Esophagus muscularis mucosa (tissue), 4 donors: ENCODE measurements around the gene RIMS1. TPM values are rescaled to one million over a fixed set of nuclear protein-coding genes. Genes with fewer than 3 reads are reported as not detected.

Source experiments
- DNase-seq: peaks from one replicate; pipeline ENCODE4 v3.0.0-alpha.2; 2017; ENCODE audit errors: extremely low spot score
- H3K27ac ChIP-seq, 4 donors: fragments of 200-600 bp; sonication (generic); replicated peaks in 1 of 4; 1 replicate in 3 of 4; 2 replicates in 1 of 4; pipeline ENCODE4 v1.5.1; 2016 to 2019; ENCODE audit warnings: mild to moderate bottlenecking in 1 of 4
- H3K27me3 ChIP-seq, 4 donors: fragments of 200-600 bp; sonication (generic); one replicate each; pipeline versions ENCODE4 v1.5.1 to v1.6.0; 2016 to 2019
- H3K36me3 ChIP-seq, 4 donors: fragments of 200-600 bp; sonication (generic); one replicate each; pipeline ENCODE4 v1.5.1; 2016 to 2019
- H3K4me1 ChIP-seq, 4 donors: fragments of 200-600 bp; sonication (generic); one replicate each; pipeline ENCODE4 v1.5.1; 2016 to 2019
- H3K4me3 ChIP-seq, 4 donors: fragments of 200-600 bp; sonication (generic); 1 replicate in 2 of 4; 2 replicates in 2 of 4; pipeline ENCODE4 v1.5.1; 2016 to 2019; ENCODE audit warnings: mild to moderate bottlenecking in 4 of 4, moderate library complexity in 1 of 4
- H3K9me3 ChIP-seq, 4 donors: fragments of 200-600 bp; sonication (generic); 1 replicate in 3 of 4; 2 replicates in 1 of 4; pipeline ENCODE4 v1.5.1; 2016 to 2019
- EP300 ChIP-seq: sonication (generic); formaldehyde crosslinking; IDR thresholded peaks from one replicate; pipeline ENCODE4 v1.6.1; 2017; ENCODE audit warnings: antibody characterized with exemption
- POLR2A ChIP-seq: fragments of 450-650 bp; IDR thresholded peaks from one replicate; pipeline ENCODE4 v1.6.1; 2017; ENCODE audit warnings: antibody characterized with exemption, moderate library complexity, mild to moderate bottlenecking, low read depth
- POLR2AphosphoS5 ChIP-seq, 2 donors: sonication (generic); formaldehyde crosslinking; IDR thresholded peaks; one replicate each; pipeline ENCODE4 v1.6.1; 2017; ENCODE audit warnings: antibody characterized with exemption in 2 of 2
- WGBS: methylation state at CpG from one replicate; pipeline ENCODE4 v1.1.5; 2018; 5-methylcytosine and 5-hydroxymethylcytosine counted together
- intact Hi-C: fragments of 100-400 bp; cut with DNase I; formaldehyde crosslinking; loops from one replicate; pipeline ENCODE4 v1.15.1; 2023
- total RNA-seq, 4 donors: library from RNA; depleted of rRNA; stranded (reverse); fragments of >200 nt; gene quantifications; one replicate each; pipeline versions ENCODE4 v1.1.0 to v1.2.1, GENCODE V29; 2016
- TF ChIP-seq, protein P1 (sequence below), 3 experiments: fragments of 200-600 bp in 2 of 3; fragments of 450-650 bp in 1 of 3; sonication (generic) in 2 of 3; IDR thresholded peaks; one replicate each; pipeline ENCODE4 v1.5.1; 2017 to 2019; ENCODE audit warnings: antibody characterized with exemption in 3 of 3, mild to moderate bottlenecking in 2 of 3, moderate library complexity in 1 of 3

Gene RIMS1
- total RNA-seq, 4 donors from 2014 or later, result 35.4 to 88.6 (median 54.0) TPM

DNA sequence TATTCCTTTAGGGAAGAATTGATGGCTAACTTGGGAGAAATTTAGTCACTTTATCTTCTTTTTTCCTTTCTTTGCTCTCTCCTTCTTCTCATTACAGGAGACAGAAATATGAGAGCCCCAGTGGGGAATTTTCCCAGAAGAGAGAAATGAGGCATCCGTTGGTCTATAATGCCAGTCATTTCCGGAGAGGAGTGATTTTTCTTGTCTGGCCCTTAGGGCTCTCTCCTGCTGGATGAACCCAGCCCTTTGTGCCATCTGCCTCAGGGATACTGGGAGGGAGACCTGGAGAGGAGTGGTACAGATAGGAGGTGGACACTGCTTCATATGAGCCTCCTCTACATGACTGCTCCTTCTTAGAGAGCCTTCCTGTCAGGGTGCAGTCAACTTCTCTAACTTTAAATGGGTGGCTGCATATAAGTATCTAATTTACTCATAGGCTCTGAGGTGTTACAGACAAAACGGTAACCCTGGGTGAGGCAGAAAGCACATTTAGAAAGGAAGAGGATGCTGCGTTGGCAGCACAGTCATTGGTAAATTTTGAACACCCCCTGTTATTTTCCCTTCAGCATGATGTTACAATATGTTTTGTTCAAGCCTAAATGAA, 21.9 kb downstream of the RIMS1 start:
- Histone ChIP-seq H3K4me3 (no peak overlapping the region), H3K36me3 (no peaks in the 10 kb centered on the region), H3K4me1 (no peaks in the 10 kb centered on the region), H3K9me3 (no peaks in the 10 kb centered on the region), H3K27me3 (no peaks in the 10 kb centered on the region), H3K27ac (no peak overlapping the region)
- intact Hi-C loops, result no loop called here
- 83% methylated on average over 4 of the region's 4 CpGs for WGBS
- no peak for DNase-seq
- TF ChIP-seq EP300 (no peak), POLR2A (no peak), POLR2AphosphoS5 (IDR thresholded peaks at IDR 0.05) (no peak)
- TF ChIP-seq, protein P1, sequence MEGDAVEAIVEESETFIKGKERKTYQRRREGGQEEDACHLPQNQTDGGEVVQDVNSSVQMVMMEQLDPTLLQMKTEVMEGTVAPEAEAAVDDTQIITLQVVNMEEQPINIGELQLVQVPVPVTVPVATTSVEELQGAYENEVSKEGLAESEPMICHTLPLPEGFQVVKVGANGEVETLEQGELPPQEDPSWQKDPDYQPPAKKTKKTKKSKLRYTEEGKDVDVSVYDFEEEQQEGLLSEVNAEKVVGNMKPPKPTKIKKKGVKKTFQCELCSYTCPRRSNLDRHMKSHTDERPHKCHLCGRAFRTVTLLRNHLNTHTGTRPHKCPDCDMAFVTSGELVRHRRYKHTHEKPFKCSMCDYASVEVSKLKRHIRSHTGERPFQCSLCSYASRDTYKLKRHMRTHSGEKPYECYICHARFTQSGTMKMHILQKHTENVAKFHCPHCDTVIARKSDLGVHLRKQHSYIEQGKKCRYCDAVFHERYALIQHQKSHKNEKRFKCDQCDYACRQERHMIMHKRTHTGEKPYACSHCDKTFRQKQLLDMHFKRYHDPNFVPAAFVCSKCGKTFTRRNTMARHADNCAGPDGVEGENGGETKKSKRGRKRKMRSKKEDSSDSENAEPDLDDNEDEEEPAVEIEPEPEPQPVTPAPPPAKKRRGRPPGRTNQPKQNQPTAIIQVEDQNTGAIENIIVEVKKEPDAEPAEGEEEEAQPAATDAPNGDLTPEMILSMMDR (IDR thresholded peaks at IDR 0.05), result no peak

- WGBS, result 94% methylated on average over 1 of the region's 1 CpG
- TF ChIP-seq POLR2A (no peak), POLR2AphosphoS5 (IDR thresholded peaks at IDR 0.05) (no peak), EP300 (no peak)
- TF ChIP-seq, protein P1 (IDR thresholded peaks at IDR 0.05), result no peak
Observed at GRCh38 chr6:71913444-71914234, 27.3 kb downstream of the RIMS1 start.

GRCh38 chr6:71929047-71929446, 42.7 kb downstream of the RIMS1 start:
- Histone ChIP-seq H3K36me3 (no peaks in the 10 kb centered on the region), H3K9me3 (no peaks in the 10 kb centered on the region), H3K27ac (no peak overlapping the region), H3K4me3 (no peak overlapping the region), H3K27me3 (no peaks in the 10 kb centered on the region), H3K4me1 (no peaks in the 10 kb centered on the region)
- WGBS, result 79% methylated on average over 1 of the region's 1 CpG
- no peak for DNase-seq
- TF ChIP-seq EP300 (no peak), POLR2A (no peak), POLR2AphosphoS5 (IDR thresholded peaks at IDR 0.05) (no peak)
- TF ChIP-seq, protein P1 (IDR thresholded peaks at IDR 0.05), result no peak
- intact Hi-C loops, result no loop called here

More at GRCh38 chr6:71913444-71914234, 27.3 kb downstream of the RIMS1 start:
- H3K4me1 ChIP-seq, result no peaks in the 10 kb centered on the region
- DNase-seq, result no peak
- H3K27me3 ChIP-seq, result no peaks in the 10 kb centered on the region
- H3K9me3 ChIP-seq, result no peaks in the 10 kb centered on the region
- intact Hi-C loops, result no loop called here
- no peak overlapping the region for H3K4me3 ChIP-seq
- H3K36me3 ChIP-seq, result no peaks in the 10 kb centered on the region
- no peak overlapping the region for H3K27ac ChIP-seq

DNA sequence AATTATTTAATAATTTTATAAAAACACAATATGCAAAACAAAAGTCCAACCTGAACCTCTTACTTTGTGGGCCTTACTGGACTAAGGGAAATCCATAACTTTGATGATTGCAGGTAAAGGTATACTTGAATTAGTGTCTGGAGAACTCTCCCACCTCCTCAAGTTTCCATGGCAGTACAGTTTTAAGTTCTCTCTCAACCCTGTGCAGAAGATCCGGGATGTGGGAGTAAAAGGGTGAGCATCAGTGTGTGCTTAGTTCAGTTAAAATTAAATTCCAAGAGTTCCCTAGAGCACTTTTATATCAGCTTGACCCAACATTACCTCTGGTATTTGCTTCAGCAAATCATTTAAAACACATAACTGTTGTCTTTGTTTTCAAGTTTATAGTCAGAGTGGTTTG, 47.5 kb downstream of the RIMS1 start:
- TF ChIP-seq POLR2AphosphoS5 (IDR thresholded peaks at IDR 0.05), result no peak
- no peak for TF ChIP-seq EP300
- no peak for TF ChIP-seq POLR2A
- TF ChIP-seq, protein P1 (IDR thresholded peaks at IDR 0.05), result no peak
- DNase-seq, result no peak
- H3K27me3 ChIP-seq, result no peaks in the 10 kb centered on the region
- no peak overlapping the region for H3K4me3 ChIP-seq
- intact Hi-C loops, result no loop called here
- 94% methylated on average over 1 of the region's 1 CpG for WGBS
- no peak overlapping the region for H3K27ac ChIP-seq
- no peaks in the 10 kb centered on the region for H3K36me3 ChIP-seq
- no peaks in the 10 kb centered on the region for H3K4me1 ChIP-seq
- H3K9me3 ChIP-seq, result peaks cover 0 to 5% (median 2%) of the 10 kb centered on the region in 4 donors
